HepG2 (cell line): ENCODE measurements around the gene H6PD. TPM values are rescaled to one million over a fixed set of nuclear protein-coding genes. Genes with fewer than 3 reads are reported as not detected.

Experiments
- CREM ChIP-seq, 2 experiments: sonication (generic) in 1 of 2; formaldehyde crosslinking in 1 of 2; IDR thresholded peaks; 2 replicates each; pipeline versions ENCODE4 v1.4.0 to v1.6.1; 2016 to 2020; ENCODE audit warnings: antibody characterized with exemption in 1 of 2, mild to moderate bottlenecking in 1 of 2, missing genetic modification reagents in 1 of 2
- FOSL2 ChIP-seq: sonication (generic); formaldehyde crosslinking; IDR thresholded peaks from 2 replicates; pipeline ENCODE4 v1.4.0; 2020; ENCODE audit warnings: missing genetic modification reagents
- FOXK1 ChIP-seq: sonication (generic); formaldehyde crosslinking; IDR thresholded peaks from 2 replicates; pipeline ENCODE4 v1.4.0; 2020; ENCODE audit warnings: low read depth, missing genetic modification reagents, borderline replicate concordance
- FOXP1 ChIP-seq, 2 experiments: fragments of 450-650 bp in 1 of 2; IDR thresholded peaks; 2 replicates each; pipeline ENCODE4 v1.6.1; 2017 to 2018; ENCODE audit warnings: antibody characterized with exemption in 1 of 2
- HNF4A ChIP-seq: sonication (generic); formaldehyde crosslinking; IDR thresholded peaks from 2 replicates; pipeline ENCODE4 v1.4.0; 2020; ENCODE audit warnings: missing genetic modification reagents
- HOXD1 ChIP-seq: sonication (generic); formaldehyde crosslinking; IDR thresholded peaks from 2 replicates; pipeline ENCODE4 v1.5.0; 2020; ENCODE audit warnings: missing genetic modification reagents
- JUND ChIP-seq: sonication (generic); formaldehyde crosslinking; IDR thresholded peaks from 2 replicates; pipeline ENCODE4 v1.8.0; 2022; ENCODE audit warnings: mild to moderate bottlenecking, missing genetic modification reagents
- KDM2A ChIP-seq: sonication (generic); formaldehyde crosslinking; IDR thresholded peaks from 2 replicates; pipeline ENCODE4 v1.4.0; 2020; ENCODE audit warnings: low read depth, missing genetic modification reagents, borderline replicate concordance
- RBFOX2 ChIP-seq: fragments of 200-400 bp; formaldehyde crosslinking; IDR thresholded peaks from 2 replicates; pipeline ENCODE4 v1.6.1; 2017; ENCODE audit warnings: low read depth, mild to moderate bottlenecking, low read length
- SATB2 ChIP-seq: sonication (generic); formaldehyde crosslinking; IDR thresholded peaks from 2 replicates; pipeline ENCODE4 v1.5.0; 2020; ENCODE audit warnings: missing genetic modification reagents
- SIX1 ChIP-seq: sonication (generic); formaldehyde crosslinking; IDR thresholded peaks from 2 replicates; pipeline ENCODE4 v1.4.0; 2020; ENCODE audit warnings: missing genetic modification reagents, borderline replicate concordance
- SP1 ChIP-seq, 2 experiments: fragments of 450-650 bp in 1 of 2; sonication (generic) in 1 of 2; formaldehyde crosslinking in 1 of 2; IDR thresholded peaks; 2 replicates each; pipeline versions ENCODE4 v1.4.0 to v1.6.1; 2016 to 2020; ENCODE audit warnings: missing genetic modification reagents in 1 of 2
- ZFX ChIP-seq: sonication (generic); formaldehyde crosslinking; IDR thresholded peaks from 2 replicates; pipeline ENCODE4 v1.4.0; 2020; ENCODE audit warnings: mild to moderate bottlenecking, low read depth, missing genetic modification reagents, moderate library complexity
- ZMYM2 ChIP-seq: sonication (generic); formaldehyde crosslinking; IDR thresholded peaks from 2 replicates; pipeline ENCODE4 v1.8.0; 2022; ENCODE audit warnings: mild to moderate bottlenecking, missing genetic modification reagents
- ZNF10 ChIP-seq: sonication (generic); formaldehyde crosslinking; IDR thresholded peaks from 2 replicates; pipeline ENCODE4 v1.4.0; 2020; ENCODE audit warnings: mild to moderate bottlenecking, low read depth, missing genetic modification reagents, borderline replicate concordance
- ZNF235 ChIP-seq: sonication (generic); formaldehyde crosslinking; IDR thresholded peaks from 2 replicates; pipeline ENCODE4 v1.8.1; 2023; ENCODE audit warnings: mild to moderate bottlenecking, missing genetic modification reagents, borderline replicate concordance
- ZNF335 ChIP-seq: sonication (generic); formaldehyde crosslinking; IDR thresholded peaks from 2 replicates; pipeline ENCODE4 v1.4.0; 2020; ENCODE audit warnings: missing genetic modification reagents
- ZNF766 ChIP-seq: sonication (generic); formaldehyde crosslinking; IDR thresholded peaks from 2 replicates; pipeline ENCODE4 v1.5.0; 2020; ENCODE audit warnings: missing genetic modification reagents, borderline replicate concordance
- polyA plus RNA-seq, 8 experiments: library from polyadenylated mRNA; depleted of rRNA in 3 of 8; stranded (reverse) in 7 of 8; unstranded in 1 of 8; fragments of >200 nt; fragmentation: Illumina TruSeq in 4 of 8; extraction: Trizol in 4 of 8; gene quantifications; 2 replicates each; pipeline versions ENCODE4 v1.2.1 to v1.2.3, GENCODE V29; 2011 to 2016; ENCODE audit warnings: low read depth in 4 of 8, missing spikeins in 1 of 8, mixed read lengths in 1 of 8; ENCODE audit not compliant: insufficient read depth in 1 of 8
- total RNA-seq, 5 experiments: library from RNA; depleted of rRNA; stranded (reverse); fragments of >200 nt; fragmentation: Illumina TruSeq; extraction: Trizol; gene quantifications; 2 replicates each; pipeline ENCODE4 v1.2.3, GENCODE V29; 2016; ENCODE audit warnings: low read depth in 1 of 5
- TF ChIP-seq, protein P1 (sequence below): sonication (generic); formaldehyde crosslinking; conservative IDR thresholded peaks from 2 replicates; pipeline ENCODE4 v1.8.1; 2023; ENCODE audit warnings: missing genetic modification reagents
- TF ChIP-seq, protein P2 (sequence below): sonication (generic); formaldehyde crosslinking; IDR thresholded peaks from 2 replicates; pipeline ENCODE4 v1.4.0; 2020; ENCODE audit warnings: missing genetic modification reagents
- TF ChIP-seq, protein P3 (sequence below): IDR thresholded peaks from 2 replicates; pipeline ENCODE4 v1.6.1; 2016; ENCODE audit warnings: missing genetic modification reagents, missing compliant biosample characterization
- TF ChIP-seq, protein P4 (sequence below): sonication (generic); formaldehyde crosslinking; IDR thresholded peaks from 2 replicates; pipeline ENCODE4 v1.5.0; 2020; ENCODE audit warnings: mild to moderate bottlenecking, missing genetic modification reagents, borderline replicate concordance
- TF ChIP-seq, protein P5 (sequence below): IDR thresholded peaks from 2 replicates; pipeline ENCODE4 v1.6.1; 2016

Gene H6PD
- total and polyA plus RNA-seq, 2 of the 13 experiments (the other 11 are each of a cell fraction or from before 2014, with no cell fraction given): 9.3 to 14.1 TPM

DNA sequence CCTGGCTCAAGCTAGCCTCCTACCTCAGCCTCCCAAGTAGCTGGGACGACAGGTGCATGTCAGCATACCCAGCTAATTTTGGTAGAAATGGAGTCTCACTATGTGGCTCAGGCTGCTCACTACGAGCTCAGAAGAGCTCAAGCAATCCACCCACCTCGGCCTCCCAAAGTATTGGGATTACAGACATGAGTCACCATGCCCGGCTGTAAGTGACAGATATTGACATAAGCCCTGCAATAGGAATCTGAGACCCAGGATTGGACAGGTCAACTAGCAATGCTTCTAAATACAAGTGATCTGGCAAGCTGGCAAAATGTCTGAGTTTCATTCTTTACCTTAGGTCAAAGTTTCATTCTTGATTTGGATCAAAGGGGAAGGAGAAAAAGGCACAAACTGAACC lies 40.5 kb upstream of the H6PD start (continued):
- TF ChIP-seq, protein P1, sequence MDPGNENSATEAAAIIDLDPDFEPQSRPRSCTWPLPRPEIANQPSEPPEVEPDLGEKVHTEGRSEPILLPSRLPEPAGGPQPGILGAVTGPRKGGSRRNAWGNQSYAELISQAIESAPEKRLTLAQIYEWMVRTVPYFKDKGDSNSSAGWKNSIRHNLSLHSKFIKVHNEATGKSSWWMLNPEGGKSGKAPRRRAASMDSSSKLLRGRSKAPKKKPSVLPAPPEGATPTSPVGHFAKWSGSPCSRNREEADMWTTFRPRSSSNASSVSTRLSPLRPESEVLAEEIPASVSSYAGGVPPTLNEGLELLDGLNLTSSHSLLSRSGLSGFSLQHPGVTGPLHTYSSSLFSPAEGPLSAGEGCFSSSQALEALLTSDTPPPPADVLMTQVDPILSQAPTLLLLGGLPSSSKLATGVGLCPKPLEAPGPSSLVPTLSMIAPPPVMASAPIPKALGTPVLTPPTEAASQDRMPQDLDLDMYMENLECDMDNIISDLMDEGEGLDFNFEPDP (CRISPR knock-in tag): 0 out of 2 replicates have a peak, but pooled peaks have one; percentile 70
- TF ChIP-seq HNF4A (CRISPR knock-in tag): peak; percentile 31; the same call in 1 of the 2 replicates
- no peak for TF ChIP-seq FOXP1 (IDR thresholded peaks at IDR 0.05)
- 0 out of 2 replicates have a peak, but pooled peaks have one; percentile 9 for TF ChIP-seq FOXP1 (CRISPR knock-in tag; IDR thresholded peaks at IDR 0.05)
- no peak for TF ChIP-seq HOXD1 (CRISPR knock-in tag)
- no peak for TF ChIP-seq ZNF335
- peak; percentile 17; the same call in 1 of the 2 replicates for TF ChIP-seq KDM2A
- no peak for TF ChIP-seq SP1 (IDR thresholded peaks at IDR 0.05)
- no peak for TF ChIP-seq SP1 (CRISPR knock-in tag; IDR thresholded peaks at IDR 0.05)
- TF ChIP-seq SATB2 (CRISPR knock-in tag): no peak
- TF ChIP-seq, protein P2, sequence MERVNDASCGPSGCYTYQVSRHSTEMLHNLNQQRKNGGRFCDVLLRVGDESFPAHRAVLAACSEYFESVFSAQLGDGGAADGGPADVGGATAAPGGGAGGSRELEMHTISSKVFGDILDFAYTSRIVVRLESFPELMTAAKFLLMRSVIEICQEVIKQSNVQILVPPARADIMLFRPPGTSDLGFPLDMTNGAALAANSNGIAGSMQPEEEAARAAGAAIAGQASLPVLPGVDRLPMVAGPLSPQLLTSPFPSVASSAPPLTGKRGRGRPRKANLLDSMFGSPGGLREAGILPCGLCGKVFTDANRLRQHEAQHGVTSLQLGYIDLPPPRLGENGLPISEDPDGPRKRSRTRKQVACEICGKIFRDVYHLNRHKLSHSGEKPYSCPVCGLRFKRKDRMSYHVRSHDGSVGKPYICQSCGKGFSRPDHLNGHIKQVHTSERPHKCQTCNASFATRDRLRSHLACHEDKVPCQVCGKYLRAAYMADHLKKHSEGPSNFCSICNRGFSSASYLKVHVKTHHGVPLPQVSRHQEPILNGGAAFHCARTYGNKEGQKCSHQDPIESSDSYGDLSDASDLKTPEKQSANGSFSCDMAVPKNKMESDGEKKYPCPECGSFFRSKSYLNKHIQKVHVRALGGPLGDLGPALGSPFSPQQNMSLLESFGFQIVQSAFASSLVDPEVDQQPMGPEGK (CRISPR knock-in tag): 0 out of 2 replicates have a peak, but pooled peaks have one; percentile 11
- TF ChIP-seq ZNF10 (CRISPR knock-in tag): no peak
- TF ChIP-seq, protein P3, sequence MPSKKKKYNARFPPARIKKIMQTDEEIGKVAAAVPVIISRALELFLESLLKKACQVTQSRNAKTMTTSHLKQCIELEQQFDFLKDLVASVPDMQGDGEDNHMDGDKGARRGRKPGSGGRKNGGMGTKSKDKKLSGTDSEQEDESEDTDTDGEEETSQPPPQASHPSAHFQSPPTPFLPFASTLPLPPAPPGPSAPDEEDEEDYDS (CRISPR knock-in tag): peak; percentile 23; the same call in 1 of the 2 replicates
- peak; percentile 88 for TF ChIP-seq JUND (CRISPR knock-in tag)
- peak; percentile 97 for TF ChIP-seq FOSL2 (CRISPR knock-in tag)
- peak; percentile 75; the same call in 1 of the 2 replicates for TF ChIP-seq SIX1
- peak; percentile 24; the same call in 1 of the 2 replicates for TF ChIP-seq CREM (IDR thresholded peaks at IDR 0.05)
- TF ChIP-seq CREM (CRISPR knock-in tag; IDR thresholded peaks at IDR 0.05): no peak
- no peak for TF ChIP-seq ZNF766 (CRISPR knock-in tag)
- TF ChIP-seq RBFOX2: no peak
- TF ChIP-seq FOXK1 (CRISPR knock-in tag): 0 out of 2 replicates have a peak, but pooled peaks have one; percentile 23
- TF ChIP-seq, protein P4, sequence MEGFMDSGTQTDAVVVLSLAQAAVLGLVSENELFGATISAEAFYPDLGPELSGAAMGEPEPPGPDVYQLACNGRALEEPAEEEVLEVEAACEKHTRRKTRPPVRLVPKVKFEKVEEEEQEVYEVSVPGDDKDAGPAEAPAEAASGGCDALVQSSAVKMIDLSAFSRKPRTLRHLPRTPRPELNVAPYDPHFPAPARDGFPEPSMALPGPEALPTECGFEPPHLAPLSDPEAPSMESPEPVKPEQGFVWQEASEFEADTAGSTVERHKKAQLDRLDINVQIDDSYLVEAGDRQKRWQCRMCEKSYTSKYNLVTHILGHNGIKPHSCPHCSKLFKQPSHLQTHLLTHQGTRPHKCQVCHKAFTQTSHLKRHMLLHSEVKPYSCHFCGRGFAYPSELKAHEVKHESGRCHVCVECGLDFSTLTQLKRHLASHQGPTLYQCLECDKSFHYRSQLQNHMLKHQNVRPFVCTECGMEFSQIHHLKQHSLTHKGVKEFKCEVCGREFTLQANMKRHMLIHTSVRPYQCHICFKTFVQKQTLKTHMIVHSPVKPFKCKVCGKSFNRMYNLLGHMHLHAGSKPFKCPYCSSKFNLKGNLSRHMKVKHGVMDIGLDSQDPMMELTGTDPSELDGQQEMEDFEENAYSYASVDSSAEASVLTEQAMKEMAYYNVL (CRISPR knock-in tag): no peak
- no peak for TF ChIP-seq ZMYM2
- TF ChIP-seq, protein P5, sequence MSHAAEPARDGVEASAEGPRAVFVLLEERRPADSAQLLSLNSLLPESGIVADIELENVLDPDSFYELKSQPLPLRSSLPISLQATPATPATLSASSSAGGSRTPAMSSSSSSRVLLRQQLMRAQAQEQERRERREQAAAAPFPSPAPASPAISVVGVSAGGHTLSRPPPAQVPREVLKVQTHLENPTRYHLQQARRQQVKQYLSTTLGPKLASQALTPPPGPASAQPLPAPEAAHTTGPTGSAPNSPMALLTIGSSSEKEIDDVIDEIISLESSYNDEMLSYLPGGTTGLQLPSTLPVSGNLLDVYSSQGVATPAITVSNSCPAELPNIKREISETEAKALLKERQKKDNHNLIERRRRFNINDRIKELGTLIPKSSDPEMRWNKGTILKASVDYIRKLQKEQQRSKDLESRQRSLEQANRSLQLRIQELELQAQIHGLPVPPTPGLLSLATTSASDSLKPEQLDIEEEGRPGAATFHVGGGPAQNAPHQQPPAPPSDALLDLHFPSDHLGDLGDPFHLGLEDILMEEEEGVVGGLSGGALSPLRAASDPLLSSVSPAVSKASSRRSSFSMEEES: no peak
- no peak for TF ChIP-seq ZNF235 (CRISPR knock-in tag)
- 0 out of 2 replicates have a peak, but pooled peaks have one; percentile 25 for TF ChIP-seq ZFX
